Epithelial cell of esophagus (primary cell): ENCODE measurements around the gene TMEM219.

Source experiments
- DNase-seq: peaks from one replicate; pipeline ENCODE4 v3.0.0; 2010; ENCODE audit warnings: low read depth
- H3K4me3 ChIP-seq: 2 replicates; pipeline ENCODE4 v1.5.1; 2011; ENCODE audit warnings: mild to moderate bottlenecking, low read length, control low read depth
- TF ChIP-seq, protein P1 (sequence below): IDR thresholded peaks from 2 replicates; pipeline ENCODE4 v1.5.1; 2011; ENCODE audit warnings: low read depth, mild to moderate bottlenecking, low read length, control low read depth, inconsistent platforms; ENCODE audit not compliant: insufficient read depth; ENCODE audit errors: missing control alignments

Gene TMEM219

GRCh38 chr16:29971304-29971703, 9.4 kb downstream of the TMEM219 start:
- no peak for DNase-seq
- no peak overlapping the region for H3K4me3 ChIP-seq
- TF ChIP-seq, protein P1, sequence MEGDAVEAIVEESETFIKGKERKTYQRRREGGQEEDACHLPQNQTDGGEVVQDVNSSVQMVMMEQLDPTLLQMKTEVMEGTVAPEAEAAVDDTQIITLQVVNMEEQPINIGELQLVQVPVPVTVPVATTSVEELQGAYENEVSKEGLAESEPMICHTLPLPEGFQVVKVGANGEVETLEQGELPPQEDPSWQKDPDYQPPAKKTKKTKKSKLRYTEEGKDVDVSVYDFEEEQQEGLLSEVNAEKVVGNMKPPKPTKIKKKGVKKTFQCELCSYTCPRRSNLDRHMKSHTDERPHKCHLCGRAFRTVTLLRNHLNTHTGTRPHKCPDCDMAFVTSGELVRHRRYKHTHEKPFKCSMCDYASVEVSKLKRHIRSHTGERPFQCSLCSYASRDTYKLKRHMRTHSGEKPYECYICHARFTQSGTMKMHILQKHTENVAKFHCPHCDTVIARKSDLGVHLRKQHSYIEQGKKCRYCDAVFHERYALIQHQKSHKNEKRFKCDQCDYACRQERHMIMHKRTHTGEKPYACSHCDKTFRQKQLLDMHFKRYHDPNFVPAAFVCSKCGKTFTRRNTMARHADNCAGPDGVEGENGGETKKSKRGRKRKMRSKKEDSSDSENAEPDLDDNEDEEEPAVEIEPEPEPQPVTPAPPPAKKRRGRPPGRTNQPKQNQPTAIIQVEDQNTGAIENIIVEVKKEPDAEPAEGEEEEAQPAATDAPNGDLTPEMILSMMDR = no peak

DNA sequence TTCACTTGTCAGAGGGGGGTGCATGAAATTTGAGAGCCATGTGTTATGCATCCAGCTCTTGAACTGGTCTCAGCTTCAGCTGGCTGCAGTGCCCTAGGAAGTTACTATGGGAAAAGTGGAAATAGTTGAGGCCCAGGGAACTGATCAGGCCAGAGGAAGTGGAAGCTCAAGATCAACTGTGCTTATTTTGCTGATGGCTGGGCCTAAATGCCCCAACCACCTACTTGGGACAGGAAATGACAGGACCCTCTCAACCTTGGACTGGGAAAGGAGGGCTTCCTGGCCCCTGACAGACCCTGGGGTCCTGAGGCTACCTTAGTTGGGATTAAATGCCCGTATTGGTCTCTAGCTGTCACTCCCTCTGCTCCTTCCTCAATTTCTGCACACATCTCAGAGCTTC, 10.6 kb downstream of the TMEM219 start:
- DNase-seq = no peak
- TF ChIP-seq, protein P1 = no peak
- no peak overlapping the region for H3K4me3 ChIP-seq

GRCh38 chr16:29972992-29973383, 11.1 kb downstream of the TMEM219 start:
- H3K4me3 ChIP-seq = peak overlapping the region; percentile 18
- DNase-seq = no peak
- TF ChIP-seq, protein P1 = no peak

GRCh38 chr16:29973384-29974246, 11.7 kb downstream of the TMEM219 start, which contains the start of gene TAOK2:
Gene TAOK2 (plus strand): TSS chr16:29973868. CDS start chr16:29977773, 3,905 bp downstream.
- DNase-seq = peak; percentile 99
- TF ChIP-seq, protein P1 = no peak
- peak within 1 kb of the TSS; percentile 94 for H3K4me3 ChIP-seq

DNA sequence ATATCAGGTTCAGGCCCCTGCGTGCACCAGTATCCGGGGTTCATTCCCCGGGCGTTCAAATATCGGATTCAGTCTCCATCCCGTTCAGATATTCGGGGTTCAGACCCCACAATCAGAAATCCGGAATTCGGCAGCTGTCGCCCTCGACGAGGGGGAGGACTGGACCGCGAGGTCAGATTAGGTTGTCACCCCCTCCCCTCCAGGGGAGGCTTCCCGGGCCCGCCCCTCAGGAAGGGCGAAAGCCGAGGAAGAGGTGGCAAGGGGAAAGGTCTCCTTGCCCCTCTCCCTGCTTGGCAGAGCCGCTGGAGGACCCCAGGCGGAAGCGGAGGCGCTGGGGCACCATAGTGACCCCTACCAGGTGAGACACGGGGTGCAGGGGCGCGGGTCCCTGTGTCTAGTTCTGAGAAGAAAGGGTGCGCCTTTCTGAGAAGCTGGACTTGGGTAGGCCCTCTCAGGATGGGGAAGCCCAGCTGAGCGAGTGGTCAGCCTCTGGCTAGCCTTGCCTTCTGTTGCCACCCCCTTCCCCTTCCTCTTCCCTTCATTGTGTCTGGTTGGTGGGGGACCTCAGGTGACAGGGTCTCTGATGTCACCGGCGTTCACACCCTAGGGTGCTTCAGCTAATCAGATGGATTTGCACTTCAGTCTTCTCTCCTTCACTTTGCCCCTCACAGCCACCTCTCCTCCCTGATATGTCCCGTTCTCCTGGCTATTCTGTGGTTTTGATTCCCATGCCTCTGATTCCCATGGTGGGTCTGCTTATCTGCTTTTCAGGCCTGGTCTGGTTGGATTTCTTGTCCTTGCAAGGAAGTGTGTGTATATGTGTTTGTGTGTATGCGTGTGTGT, 12.6 kb downstream of the TMEM219 start:
- DNase-seq = no peak
- TF ChIP-seq, protein P1 = no peak
- H3K4me3 ChIP-seq = peak overlapping the region; percentile 94

DNA sequence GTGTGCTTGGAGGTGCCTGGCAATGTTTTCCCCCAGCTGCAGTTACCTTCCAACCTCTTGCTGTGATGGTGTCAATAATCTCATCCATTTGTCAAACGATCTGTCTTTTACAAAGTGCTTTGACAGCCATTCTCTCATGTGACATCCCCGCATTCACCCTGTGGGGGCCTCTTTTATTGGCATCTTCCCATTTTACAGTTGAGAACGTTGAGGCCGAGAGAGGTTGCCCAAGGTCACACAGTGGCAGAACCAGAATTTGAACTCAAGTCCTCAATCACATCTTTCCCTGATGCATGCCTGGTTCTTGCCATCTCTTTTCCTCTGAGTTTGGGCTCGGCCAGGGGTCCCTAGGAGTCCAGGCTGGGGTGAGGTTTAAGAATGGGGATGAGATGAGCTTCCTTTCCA, 13.3 kb downstream of the TMEM219 start:
- TF ChIP-seq, protein P1 = no peak
- peak overlapping the region; percentile 94 for H3K4me3 ChIP-seq
- no peak for DNase-seq
